Heart left ventricle (tissue), 16 donors: ENCODE measurements around the gene SBNO2. TPM values are rescaled to one million over a fixed set of nuclear protein-coding genes. Genes with fewer than 3 reads are reported as not detected.

Experiments used
- ATAC-seq, 4 donors: fragments of 200-7000 bp; cut with Tn5 transposase; one replicate each; pipeline ENCODE4 v1.9.1; 2020 to 2022; ENCODE audit warnings: moderate library complexity in 4 of 4, mild to moderate bottlenecking in 3 of 4, moderate number of reproducible peaks in 1 of 4
- DNase-seq, 5 donors: peaks; one replicate each; pipeline ENCODE4 v3.0.0-alpha.2; 2020
- H3K27ac ChIP-seq, 12 donors: fragments of 200-600 bp; sonication (generic) in 4 of 12; one replicate each; pipeline versions ENCODE4 v1.5.0 to v1.8.0; 2016 to 2022; ENCODE audit warnings: mild to moderate bottlenecking in 2 of 12
- H3K27me3 ChIP-seq, 9 donors: fragments of 200-600 bp; sonication (generic) in 2 of 9; one replicate each; pipeline versions ENCODE4 v1.5.1 to v1.8.0; 2016 to 2022; ENCODE audit warnings: mild to moderate bottlenecking in 3 of 9
- H3K36me3 ChIP-seq, 9 donors: fragments of 200-600 bp; sonication (generic) in 2 of 9; one replicate each; pipeline versions ENCODE4 v1.5.0 to v1.8.0; 2018 to 2022; ENCODE audit warnings: mild to moderate bottlenecking in 2 of 9
- H3K4me1 ChIP-seq, 12 donors: fragments of 200-600 bp; sonication (generic) in 4 of 12; one replicate each; pipeline versions ENCODE4 v1.5.0 to v1.8.0; 2016 to 2022; ENCODE audit warnings: mild to moderate bottlenecking in 3 of 12
- H3K4me3 ChIP-seq, 12 donors: fragments of 200-600 bp; sonication (generic) in 4 of 12; one replicate each; pipeline versions ENCODE4 v1.5.0 to v1.8.0; 2017 to 2022; ENCODE audit warnings: mild to moderate bottlenecking in 9 of 12, moderate library complexity in 4 of 12
- H3K9me3 ChIP-seq, 12 donors: fragments of 200-600 bp; sonication (generic) in 4 of 12; one replicate each; pipeline versions ENCODE4 v1.5.0 to v1.8.0; 2016 to 2022; ENCODE audit warnings: mild to moderate bottlenecking in 1 of 12
- CTCF ChIP-seq, 12 donors: fragments of 200-600 bp; sonication (generic) in 4 of 12; IDR thresholded peaks; one replicate each; pipeline versions ENCODE4 v1.5.0 to v1.8.0; 2018 to 2022; ENCODE audit warnings: antibody characterized with exemption in 12 of 12, mild to moderate bottlenecking in 5 of 12
- POLR2A ChIP-seq, 2 donors: fragments of 450-650 bp; IDR thresholded peaks; one replicate each; pipeline ENCODE4 v1.6.1; 2017; ENCODE audit warnings: antibody characterized with exemption in 2 of 2, mild to moderate bottlenecking in 2 of 2, moderate library complexity in 2 of 2
- WGBS, 4 donors: extraction: QIAGEN DNeasy Blood & Tissue Kit in 2 of 4; methylation state at CpG; one replicate each; pipeline versions ENCODE4 v1.1.5 to v1.1.7; 2013 to 2018; 5-methylcytosine and 5-hydroxymethylcytosine counted together
- intact Hi-C, 10 donors: fragments of 100-400 bp; cut with DNase I; formaldehyde crosslinking; loops; one replicate each; pipeline versions ENCODE4 v1.11.1 to v1.14.2; 2022
- polyA plus RNA-seq, 2 donors: library from polyadenylated mRNA; stranded (reverse); fragments of 200-250 nt; gene quantifications; one replicate each; pipeline ENCODE4 v1.2.3, GENCODE V29; 2013
- total RNA-seq, 9 donors: library from RNA; depleted of rRNA in 2 of 9; stranded (reverse); fragments of >200 nt in 2 of 9; fragmentation: NEBNext Ultra II Directional in 3 of 9; extraction: Animal tissue kit (Norgen Biotek cat#: 25700) in 3 of 9; gene quantifications; one replicate each; pipeline versions ENCODE4 v1.1.0 to v1.2.4, GENCODE V29; 2016 to 2023
- donor health status: ischemic (EF 13 %, LVEDD 7.1; RV severe dilation, severe dysfunction).
- donor health status: healthy with polysubstance abuse.
- donor health status: DM: no; HTN: yes; CAD: no.
- donor health status: DM: no; HTN: no; CAD: no.
- donor health status: ischemic (EF 25% LVEDD 6.9; RV normal size, moderate dysfunction).
- donor health status: ischemic (EF 25% LVEDD 5.7; RV mildly dilated, moderate dysfunction).
- donor health status: healthy.
- donor health status: DM: yes; HTN: yes; CAD: no.
- donor health status: ischemic (EF 35%, LVEDD 5.7; RV mildly dilated, moderate dysfunction).
- donor health status: nonischemic (EF 11% LVEDD 7.7; RV severe dilation, severe dysfunction).
- donor health status: DM: yes; HTN: yes; CAD: no.
- donor health status: PGD.
- donor health status: ischemic (EF 29% LVEDD 5.4; RV normal size, mild dysfunction).
- donor health status: nonischemic (EF 23%, LVEDD 6.1; RV moderate dilation, normal function).

Gene SBNO2
- total and polyA plus RNA-seq, 11 donors: 9.9 to 78.9 (median 18.7) TPM

DNA sequence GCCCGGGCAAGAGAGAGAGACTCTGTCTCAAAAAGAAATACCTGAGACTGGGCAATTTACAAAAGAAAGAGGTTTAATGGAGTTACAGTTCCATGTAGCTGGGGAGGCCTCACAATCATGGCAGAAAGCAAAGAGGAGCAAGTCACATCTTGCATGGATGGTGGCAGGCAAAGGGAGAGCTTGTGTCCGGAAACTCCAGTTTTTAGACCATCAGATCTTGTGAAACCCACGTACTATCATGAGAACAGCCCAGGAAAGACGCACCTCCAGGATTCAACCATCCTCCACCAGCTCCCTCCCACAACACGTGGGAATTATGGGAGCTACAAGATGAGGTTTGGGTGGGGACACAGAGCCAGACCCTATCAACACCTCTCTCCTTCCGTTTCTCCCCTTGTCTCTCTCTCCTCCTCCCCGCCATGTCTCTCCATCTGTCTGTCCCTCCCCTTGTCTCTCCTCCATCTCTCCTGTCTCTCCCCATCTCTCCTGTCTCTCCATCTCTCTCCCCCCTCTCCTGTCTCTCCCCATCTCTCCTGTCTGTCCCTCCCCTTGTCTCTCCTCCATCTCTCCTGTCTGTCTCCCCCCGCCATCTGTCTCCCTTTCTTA is 88.9 kb downstream of the SBNO2 start:
- intact Hi-C loops: loop anchor here in 1 of 10 donors (10.0 kb wide), 1 partner anchor 50 kb away; no protein-coding TSS in a partner anchor
- H3K4me1 ChIP-seq: peaks cover 0 to 63% (median 5%) of the 10 kb centered on the region in 12 donors
- DNase-seq: no peak
- H3K36me3 ChIP-seq: peaks cover 0 to 82% (median 18%) of the 10 kb centered on the region in 9 donors
- 64 to 76% (median 71%) methylated on average over 8 of the region's 8 CpGs for WGBS, 4 donors
- no peak overlapping the region for H3K27ac ChIP-seq
- no peaks in the 10 kb centered on the region for H3K9me3 ChIP-seq
- no peak for ATAC-seq
- H3K27me3 ChIP-seq: peaks cover 0 to 6% (median 0%) of the 10 kb centered on the region in 9 donors
- H3K4me3 ChIP-seq: no peak overlapping the region
- no peak for TF ChIP-seq CTCF (IDR thresholded peaks at IDR 0.05)
- TF ChIP-seq POLR2A (IDR thresholded peaks at IDR 0.05): no peak

- intact Hi-C loops: loop anchor here in 1 of 10 donors (10.0 kb wide), 1 partner anchor 49 kb away; no protein-coding TSS in a partner anchor
- H3K4me3 ChIP-seq: no peak overlapping the region
- TF ChIP-seq POLR2A (IDR thresholded peaks at IDR 0.05) (no peak), CTCF (IDR thresholded peaks at IDR 0.05) (no peak)
- peaks cover 0 to 56% (median 5%) of the 10 kb centered on the region in 12 donors for H3K4me1 ChIP-seq
- H3K27me3 ChIP-seq: peaks cover 0 to 6% (median 0%) of the 10 kb centered on the region in 9 donors
- ATAC-seq (no peak), DNase-seq (peak in 1 of 5 donors; percentile 55)
- no peak overlapping the region for H3K27ac ChIP-seq
- no peaks in the 10 kb centered on the region for H3K9me3 ChIP-seq
- H3K36me3 ChIP-seq: peaks cover 0 to 86% (median 14%) of the 10 kb centered on the region in 9 donors
- WGBS, 4 donors: 87 to 90% (median 89%) methylated on average over 39 to 43 of the region's 43 CpGs
These were observed 89.8 kb downstream of the SBNO2 start for GRCh38 chr19:1084024-1084868.

DNA sequence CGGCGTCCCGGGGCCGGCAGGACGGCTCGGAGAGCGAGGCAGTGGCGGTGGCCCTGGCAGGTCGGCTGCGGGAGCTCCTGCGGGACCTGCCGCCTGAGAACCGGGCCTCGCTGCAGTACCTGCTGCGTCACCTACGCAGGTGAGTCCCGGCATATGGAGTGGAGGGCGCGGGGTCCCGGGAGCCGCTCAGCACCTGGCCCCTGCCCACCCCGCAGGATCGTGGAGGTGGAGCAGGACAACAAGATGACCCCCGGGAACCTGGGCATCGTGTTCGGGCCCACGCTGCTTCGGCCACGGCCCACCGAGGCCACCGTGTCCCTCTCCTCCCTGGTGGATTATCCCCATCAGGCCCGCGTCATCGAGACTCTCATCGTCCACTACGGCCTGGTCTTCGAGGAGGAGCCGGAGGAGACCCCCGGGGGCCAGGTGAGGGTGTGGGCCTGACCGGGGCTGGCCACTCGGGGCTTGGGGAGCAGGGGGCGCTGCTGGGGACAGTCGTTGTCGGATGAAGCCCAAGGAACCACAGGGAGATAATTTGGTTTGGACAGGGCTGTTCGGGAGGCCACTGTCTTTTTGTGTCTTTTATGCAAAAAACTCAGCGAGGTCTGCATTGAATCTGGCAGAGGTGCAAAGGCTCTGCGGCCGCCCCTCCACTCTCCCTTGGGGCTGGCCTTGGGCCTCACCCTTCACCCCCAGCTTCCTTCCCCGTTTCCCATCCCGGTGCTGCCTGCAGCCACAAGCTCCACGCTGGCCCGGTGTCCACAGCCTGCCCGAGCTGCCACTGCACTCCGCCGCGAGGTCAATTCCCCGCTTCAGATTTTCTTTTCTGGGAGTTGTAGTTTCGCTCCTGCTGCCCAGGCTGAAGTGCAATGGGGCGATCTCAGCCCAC is 90.9 kb downstream of the SBNO2 start:
- no peak for DNase-seq
- no peak for ATAC-seq
- intact Hi-C loops: loop anchor here in 1 of 10 donors (10.0 kb wide), 1 partner anchor 48 kb away; no protein-coding TSS in a partner anchor
- Histone ChIP-seq H3K27me3 (peaks cover 0 to 6% (median 0%) of the 10 kb centered on the region in 9 donors), H3K4me1 (peaks cover 0 to 45% (median 4%) of the 10 kb centered on the region in 12 donors), H3K27ac (no peak overlapping the region), H3K36me3 (peaks cover 0 to 84% (median 5%) of the 10 kb centered on the region in 9 donors), H3K4me3 (peak overlapping the region in 3 of 12 donors; percentile 28 to 31 (median 30)), H3K9me3 (no peaks in the 10 kb centered on the region)
- WGBS, 4 donors: 65 to 84% (median 83%) methylated on average over 14 to 59 of the region's 59 CpGs
- TF ChIP-seq CTCF (IDR thresholded peaks at IDR 0.05) (no peak), POLR2A (IDR thresholded peaks at IDR 0.05) (no peak)
